ENCODE results near the gene TMEM156.

- TF ChIP-seq CTCF (IDR thresholded peaks at IDR 0.05; ENCODE audit: insufficient read depth, low read length, poor library complexity, severe bottlenecking) (no peak), EZH2phosphoT487 (conservative IDR thresholded peaks at IDR 0.05; ENCODE audit: low read length) (no peak)
Measured at GRCh38 chr4:39032218-39033085, at the start of gene TMEM156.

Data from SU-DHL-6 (cell line).